ENCODE measurements around the gene YIF1A. TPM values are rescaled to one million over a fixed set of nuclear protein-coding genes. Genes with fewer than 3 reads are reported as not detected.

YIF1A gene
- polyA plus RNA-seq, 3 donors: 50.0 to 81.1 (median 63.8) TPM

DNA sequence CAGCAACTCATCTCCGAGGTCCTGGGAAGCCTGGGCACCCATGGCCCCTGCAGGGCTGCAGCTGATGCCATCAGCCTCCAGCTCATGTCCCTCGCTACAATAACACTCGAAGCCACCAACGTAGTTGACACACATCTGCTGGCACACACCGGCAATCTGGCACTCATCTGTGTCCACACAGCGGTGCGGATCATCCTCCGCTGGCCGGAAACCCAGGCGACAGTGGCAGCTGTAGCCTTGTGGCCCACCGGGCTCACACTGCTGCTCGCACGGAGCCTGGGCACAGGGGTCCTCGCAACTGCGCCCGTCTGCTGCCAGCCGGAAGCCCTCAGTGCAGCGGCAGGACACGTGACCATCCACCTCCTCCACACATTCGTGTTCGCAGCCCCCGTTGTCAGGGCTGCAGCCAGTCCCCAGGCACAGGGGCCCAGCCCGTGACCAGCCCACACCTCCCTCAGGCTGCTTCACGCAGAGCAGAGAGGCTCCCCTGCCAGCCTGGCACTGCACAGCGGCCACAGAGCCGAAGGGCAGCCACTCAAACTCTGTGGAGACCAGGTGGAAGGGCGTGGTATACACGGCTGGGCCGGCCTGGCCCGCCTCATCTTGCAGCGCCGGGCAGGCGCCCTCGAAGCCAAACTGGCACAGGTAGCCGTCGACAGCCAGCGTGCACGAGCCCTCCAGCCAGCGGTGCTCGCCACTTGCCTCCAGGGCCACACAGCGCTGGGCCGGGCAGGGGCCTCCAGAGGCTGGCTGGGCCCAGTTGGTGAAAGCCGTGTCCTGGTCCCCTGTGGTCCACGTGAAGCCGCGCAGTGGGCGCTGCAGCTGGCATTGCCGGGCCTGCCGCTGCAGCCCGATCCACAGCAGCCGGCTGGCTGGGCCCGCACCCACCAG, 27.2 kb upstream of the YIF1A start:
- Histone ChIP-seq H3K9ac (ENCODE audit: insufficient read depth, low read length, poor library complexity, severe bottlenecking) (no peak overlapping the region), H3K4me2 (replicated peaks; ENCODE audit: extremely low read depth, low read length, poor library complexity, severe bottlenecking) (peak overlapping the region; percentile 58), H4K20me1 (ENCODE audit: insufficient read depth, low read length) (no peaks in the 10 kb centered on the region), H3K9me3 (replicated peaks in 1 of 2; ENCODE audit: control insufficient read depth in 1 of 2, insufficient read depth in 1 of 2, low read length in 2 of 2) (no peaks in the 10 kb centered on the region), H3K79me2 (ENCODE audit: insufficient read depth, low read length) (no peaks in the 10 kb centered on the region), H2AFZ (ENCODE audit: insufficient read depth, low read depth, low read length, poor library complexity, severe bottlenecking) (no peak overlapping the region), H3K27me3 (ENCODE audit: control insufficient read depth in 2 of 2, insufficient read depth in 2 of 2, low read length in 2 of 2) (no peaks in the 10 kb centered on the region), H3K4me3 (replicated peaks in 1 of 3; ENCODE audit: low read depth in 2 of 3, low read length in 3 of 3) (no peak overlapping the region), H3K36me3 (replicated peaks in 1 of 2; ENCODE audit: control insufficient read depth in 1 of 2, insufficient read depth in 2 of 2, low read length in 2 of 2) (no peaks in the 10 kb centered on the region), H3K27ac (ENCODE audit: low read depth in 1 of 2, low read length in 2 of 2) (no peak overlapping the region), H3K4me1 (ENCODE audit: control insufficient read depth in 1 of 2, insufficient read depth in 2 of 2, low read length in 2 of 2) (peaks cover 55 to 66% of the 10 kb centered on the region in 2 donors)
- H3K27ac Mint-ChIP-seq: no peak overlapping the region
- peak overlapping the region in 1 of 2 donors; percentile 26 for H3K4me3 Mint-ChIP-seq
- TF ChIP-seq, protein P1, sequence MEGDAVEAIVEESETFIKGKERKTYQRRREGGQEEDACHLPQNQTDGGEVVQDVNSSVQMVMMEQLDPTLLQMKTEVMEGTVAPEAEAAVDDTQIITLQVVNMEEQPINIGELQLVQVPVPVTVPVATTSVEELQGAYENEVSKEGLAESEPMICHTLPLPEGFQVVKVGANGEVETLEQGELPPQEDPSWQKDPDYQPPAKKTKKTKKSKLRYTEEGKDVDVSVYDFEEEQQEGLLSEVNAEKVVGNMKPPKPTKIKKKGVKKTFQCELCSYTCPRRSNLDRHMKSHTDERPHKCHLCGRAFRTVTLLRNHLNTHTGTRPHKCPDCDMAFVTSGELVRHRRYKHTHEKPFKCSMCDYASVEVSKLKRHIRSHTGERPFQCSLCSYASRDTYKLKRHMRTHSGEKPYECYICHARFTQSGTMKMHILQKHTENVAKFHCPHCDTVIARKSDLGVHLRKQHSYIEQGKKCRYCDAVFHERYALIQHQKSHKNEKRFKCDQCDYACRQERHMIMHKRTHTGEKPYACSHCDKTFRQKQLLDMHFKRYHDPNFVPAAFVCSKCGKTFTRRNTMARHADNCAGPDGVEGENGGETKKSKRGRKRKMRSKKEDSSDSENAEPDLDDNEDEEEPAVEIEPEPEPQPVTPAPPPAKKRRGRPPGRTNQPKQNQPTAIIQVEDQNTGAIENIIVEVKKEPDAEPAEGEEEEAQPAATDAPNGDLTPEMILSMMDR (IDR thresholded peaks at IDR 0.05): no peak
- intact Hi-C loops (cut with micrococcal nuclease): loop anchor here in 1 of 2 donors (10.0 kb wide), 1 partner anchor 69 kb away; no protein-coding TSS in a partner anchor
- peaks cover 0 to 7% (median 3%) of the 10 kb centered on the region in 7 donors for H3K9me3 Mint-ChIP-seq
- WGBS (ENCODE audit: insufficient coverage): 92% methylated on average over 48 of the region's 52 CpGs
- H3K27me3 Mint-ChIP-seq (ENCODE audit: low read depth in 3 of 3): peaks cover 0 to 16% (median 13%) of the 10 kb centered on the region in 3 donors
- H3K4me1 Mint-ChIP-seq: peaks cover 48% of the 10 kb centered on the region
- DNase-seq: no peak
- peaks cover 0 to 2% of the 10 kb centered on the region in 2 donors for H3K36me3 Mint-ChIP-seq

DNA sequence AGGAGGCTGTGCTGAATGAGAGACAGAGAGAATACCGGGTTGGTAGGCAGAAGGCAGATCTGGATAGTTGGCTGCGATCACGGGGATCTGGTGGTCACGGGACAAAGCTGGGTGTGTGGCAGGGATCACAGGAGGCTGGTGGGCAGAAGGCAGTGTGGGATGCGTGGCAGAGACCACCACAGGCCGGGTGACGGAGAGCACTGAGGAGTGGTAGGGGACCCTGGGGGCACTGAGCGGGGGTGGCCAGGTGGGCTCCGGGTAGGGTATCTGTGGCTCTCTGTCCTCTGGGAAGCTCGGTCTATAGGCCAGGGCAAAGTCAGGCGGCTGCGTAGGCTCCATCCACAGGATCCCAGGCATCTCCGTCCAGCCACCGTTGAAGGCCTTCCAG, 26.5 kb upstream of the YIF1A start:
- H2AFZ ChIP-seq (ENCODE audit: insufficient read depth, low read depth, low read length, poor library complexity, severe bottlenecking): no peak overlapping the region
- no peak overlapping the region for H3K4me3 ChIP-seq (replicated peaks in 1 of 3; ENCODE audit: low read depth in 2 of 3, low read length in 3 of 3)
- WGBS (ENCODE audit: insufficient coverage): 98% methylated on average over 8 of the region's 14 CpGs
- intact Hi-C loops (cut with micrococcal nuclease): loop anchor here in 1 of 2 donors (10.0 kb wide), 1 partner anchor 69 kb away; no protein-coding TSS in a partner anchor
- Mint-ChIP-seq H3K4me3 (peak overlapping the region in 1 of 2 donors; percentile 31), H3K36me3 (peaks cover 0 to 2% of the 10 kb centered on the region in 2 donors), H3K27me3 (ENCODE audit: low read depth in 3 of 3) (peaks cover under 1 to 16% (median 13%) of the 10 kb centered on the region in 3 donors), H3K27ac (peak overlapping the region in 2 of 7 donors; percentile 52 to 87), H3K4me1 (peaks cover 48% of the 10 kb centered on the region), H3K9me3 (peaks cover 0 to 7% (median 3%) of the 10 kb centered on the region in 7 donors)
- TF ChIP-seq, protein P1 (IDR thresholded peaks at IDR 0.05): no peak
- no peak overlapping the region for H3K27ac ChIP-seq (ENCODE audit: low read depth in 1 of 2, low read length in 2 of 2)
- no peaks in the 10 kb centered on the region for H3K9me3 ChIP-seq (replicated peaks in 1 of 2; ENCODE audit: control insufficient read depth in 1 of 2, insufficient read depth in 1 of 2, low read length in 2 of 2)
- H3K27me3 ChIP-seq (ENCODE audit: control insufficient read depth in 2 of 2, insufficient read depth in 2 of 2, low read length in 2 of 2): no peaks in the 10 kb centered on the region
- no peak overlapping the region for H3K4me2 ChIP-seq (replicated peaks; ENCODE audit: extremely low read depth, low read length, poor library complexity, severe bottlenecking)
- H3K36me3 ChIP-seq (replicated peaks in 1 of 2; ENCODE audit: control insufficient read depth in 1 of 2, insufficient read depth in 2 of 2, low read length in 2 of 2): no peaks in the 10 kb centered on the region
- H3K9ac ChIP-seq (ENCODE audit: insufficient read depth, low read length, poor library complexity, severe bottlenecking): no peak overlapping the region
- DNase-seq: no peak
- no peaks in the 10 kb centered on the region for H3K79me2 ChIP-seq (ENCODE audit: insufficient read depth, low read length)
- H4K20me1 ChIP-seq (ENCODE audit: insufficient read depth, low read length): no peaks in the 10 kb centered on the region
- H3K4me1 ChIP-seq (ENCODE audit: control insufficient read depth in 1 of 2, insufficient read depth in 2 of 2, low read length in 2 of 2): peaks cover 55 to 66% of the 10 kb centered on the region in 2 donors
